Activated naive CD4-positive, alpha-beta T cell treated with anti-CD3 and anti-CD28 coated beads, Interleukin-2, amount 10 ng/mL, durations not matched to agents 7 days and 5 days (primary cell): ENCODE measurements around the gene NEUROG1.

Experiments used
- CTCF ChIA-PET: fragments of 350-600 bp; sonication (Branson Sonifier 250); formaldehyde crosslinking; loops from one replicate; lab custom pipeline; 2021; ENCODE audit warnings: antibody characterized with exemption; lab: Charles Lee
- DNase-seq: peaks from one replicate; pipeline ENCODE4 v3.0.0-alpha.2; 2020
- H3K27ac Mint-ChIP-seq: one replicate; pipeline ENCODE4 v1.8.0; 2021; ENCODE audit warnings: mild to moderate bottlenecking, moderate library complexity, mixed read lengths
- H3K27me3 Mint-ChIP-seq: one replicate; pipeline ENCODE4 v1.8.0; 2021; ENCODE audit warnings: mild to moderate bottlenecking, mixed read lengths
- H3K36me3 Mint-ChIP-seq: one replicate; pipeline ENCODE4 v1.8.0; 2021; ENCODE audit warnings: mixed read lengths
- H3K4me1 Mint-ChIP-seq: one replicate; pipeline ENCODE4 v1.8.0; 2021; ENCODE audit warnings: mixed read lengths
- H3K4me3 Mint-ChIP-seq: one replicate; pipeline ENCODE4 v1.8.0; 2021; ENCODE audit warnings: mild to moderate bottlenecking, moderate library complexity, mixed read lengths
- H3K9me3 Mint-ChIP-seq: one replicate; pipeline ENCODE4 v1.8.0; 2021; ENCODE audit warnings: mixed read lengths

NEUROG1 gene

DNA sequence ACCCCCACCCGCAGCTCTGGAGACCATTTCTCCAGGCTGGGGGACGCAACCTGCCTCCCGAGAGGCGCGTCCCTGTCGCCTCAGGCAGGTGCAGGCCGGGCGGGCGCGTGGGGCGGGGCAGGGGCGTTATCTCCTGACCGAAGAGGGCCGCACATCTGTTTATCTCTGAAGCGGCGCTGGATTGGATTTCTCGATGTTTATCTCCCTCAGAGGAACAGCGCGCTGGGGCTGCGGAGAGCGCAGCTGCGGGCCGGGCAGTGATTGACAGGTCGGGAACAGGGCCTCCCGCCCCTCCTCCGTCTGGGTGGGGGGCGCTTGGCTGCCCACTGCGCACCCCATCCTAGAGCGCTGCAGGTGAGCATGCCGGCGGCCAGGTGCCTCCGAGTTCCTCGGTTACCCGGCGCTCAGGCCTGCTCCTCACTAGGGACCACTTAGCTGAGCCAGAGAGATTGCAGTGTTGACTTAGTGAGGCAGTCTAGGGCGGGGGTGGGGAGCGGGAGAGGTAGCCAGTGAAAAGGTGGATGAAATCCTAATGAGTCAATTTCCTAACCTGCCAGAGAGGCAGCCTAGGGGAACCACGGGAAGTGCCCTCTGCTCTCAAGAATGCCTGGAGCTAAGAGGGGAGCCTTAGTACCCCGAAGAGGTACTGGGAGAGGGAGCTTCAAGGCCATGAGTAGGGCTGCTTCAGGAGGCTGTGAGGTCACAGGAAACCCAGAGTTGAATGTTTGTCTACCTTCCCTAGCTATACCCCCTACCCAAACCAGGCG is 44.0 kb downstream of the NEUROG1 start:
- peaks cover 92% of the 10 kb centered on the region for H3K27me3 Mint-ChIP-seq
- CTCF ChIA-PET = interaction anchor here (1.1 to 1.6 kb wide), 3 partner anchors 43 to 69 kb away, joined by 3 to 8 read pairs (median 3); no protein-coding TSS in a partner anchor
- no peak overlapping the region for H3K27ac Mint-ChIP-seq

DNA sequence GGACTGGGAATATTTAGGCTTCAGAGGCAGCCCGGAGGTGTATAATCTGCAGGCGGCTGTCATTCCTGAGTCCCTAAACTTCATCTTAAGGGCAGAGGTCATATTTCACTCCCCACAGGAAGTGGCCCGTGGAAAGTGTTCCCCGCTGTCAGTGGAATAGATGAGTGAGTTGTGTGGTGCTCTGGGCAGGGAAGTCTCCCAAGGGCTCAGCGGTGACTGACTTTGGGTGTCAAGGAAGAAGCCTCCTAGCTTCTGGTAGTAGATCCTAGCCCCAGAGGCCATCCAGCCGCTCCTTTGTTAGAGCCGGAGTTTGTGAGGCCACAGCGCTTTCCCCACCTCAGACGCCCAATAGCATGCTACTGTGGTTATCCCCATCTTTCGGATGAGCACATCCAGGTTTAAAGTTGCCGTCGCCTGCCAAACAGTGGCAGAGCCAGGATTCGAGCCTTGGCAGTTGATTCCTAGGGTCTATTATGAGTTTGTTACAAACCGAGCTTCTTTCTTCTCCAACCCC is 44.7 kb downstream of the NEUROG1 start:
- no peak overlapping the region for H3K4me3 Mint-ChIP-seq
- CTCF ChIA-PET = interaction anchor here (1.1 to 1.5 kb wide), 2 partner anchors 29 to 33 kb away, joined by 4 to 5 read pairs; no protein-coding TSS in a partner anchor
- H3K9me3 Mint-ChIP-seq = no peaks in the 10 kb centered on the region
- H3K27me3 Mint-ChIP-seq = peaks cover 96% of the 10 kb centered on the region
- H3K27ac Mint-ChIP-seq = no peak overlapping the region
- peaks cover 2% of the 10 kb centered on the region for H3K36me3 Mint-ChIP-seq
- no peak for DNase-seq
- peaks cover 5% of the 10 kb centered on the region for H3K4me1 Mint-ChIP-seq

More for the DNA sequence above, 44.0 kb downstream of the NEUROG1 start:
- peaks cover 5% of the 10 kb centered on the region for H3K4me1 Mint-ChIP-seq
- no peak overlapping the region for H3K4me3 Mint-ChIP-seq
- no peak for DNase-seq
- H3K36me3 Mint-ChIP-seq = peaks cover 2% of the 10 kb centered on the region
- H3K9me3 Mint-ChIP-seq = no peaks in the 10 kb centered on the region

DNA sequence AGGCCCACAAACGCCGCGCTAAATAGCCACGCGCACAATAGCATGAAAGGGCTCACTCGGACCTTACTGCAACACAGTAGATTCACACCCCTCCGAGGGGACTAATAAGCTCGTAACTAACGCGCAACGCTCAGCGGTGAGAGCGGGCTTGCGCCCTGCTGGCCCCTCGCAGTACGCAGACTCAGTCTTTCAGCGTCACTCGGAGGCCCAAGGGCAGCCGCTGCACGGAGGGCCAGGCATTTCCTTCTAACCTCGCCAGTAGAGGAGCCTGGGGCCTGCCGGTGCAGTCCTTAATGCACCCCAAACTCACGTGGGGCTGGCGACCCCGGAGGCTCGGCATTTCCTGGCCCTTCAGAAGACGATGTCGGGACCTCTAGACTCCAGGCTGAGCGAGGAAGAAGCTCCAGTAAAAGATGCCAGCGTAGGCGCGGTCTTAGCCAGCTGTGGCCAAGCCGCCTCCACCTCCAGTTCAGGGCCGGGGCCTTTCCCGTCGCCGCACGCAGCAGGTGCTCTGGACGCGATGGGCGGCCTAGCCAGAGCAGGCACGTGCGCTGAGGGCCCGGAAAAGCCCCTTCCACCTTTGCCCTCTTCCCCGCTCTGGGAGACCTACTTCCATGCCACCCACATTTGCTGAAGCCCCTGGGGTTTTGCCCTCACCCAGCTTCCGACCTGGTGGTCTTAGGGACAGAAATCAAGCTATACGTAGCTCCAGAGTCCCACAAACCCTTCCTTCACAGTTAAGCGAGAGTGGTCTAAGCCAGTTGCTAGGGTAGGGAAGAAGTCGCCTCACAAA is 45.3 kb downstream of the NEUROG1 start:
- Mint-ChIP-seq H3K27me3 (peaks cover 100% of the 10 kb centered on the region), H3K4me3 (no peak overlapping the region), H3K4me1 (peaks cover 5% of the 10 kb centered on the region), H3K27ac (no peak overlapping the region), H3K9me3 (no peaks in the 10 kb centered on the region), H3K36me3 (peaks cover 2% of the 10 kb centered on the region)
- CTCF ChIA-PET = interaction anchor here (1.1 to 1.5 kb wide), 2 partner anchors 28 to 33 kb away, joined by 4 to 5 read pairs; no protein-coding TSS in a partner anchor
- no peak for DNase-seq

DNA sequence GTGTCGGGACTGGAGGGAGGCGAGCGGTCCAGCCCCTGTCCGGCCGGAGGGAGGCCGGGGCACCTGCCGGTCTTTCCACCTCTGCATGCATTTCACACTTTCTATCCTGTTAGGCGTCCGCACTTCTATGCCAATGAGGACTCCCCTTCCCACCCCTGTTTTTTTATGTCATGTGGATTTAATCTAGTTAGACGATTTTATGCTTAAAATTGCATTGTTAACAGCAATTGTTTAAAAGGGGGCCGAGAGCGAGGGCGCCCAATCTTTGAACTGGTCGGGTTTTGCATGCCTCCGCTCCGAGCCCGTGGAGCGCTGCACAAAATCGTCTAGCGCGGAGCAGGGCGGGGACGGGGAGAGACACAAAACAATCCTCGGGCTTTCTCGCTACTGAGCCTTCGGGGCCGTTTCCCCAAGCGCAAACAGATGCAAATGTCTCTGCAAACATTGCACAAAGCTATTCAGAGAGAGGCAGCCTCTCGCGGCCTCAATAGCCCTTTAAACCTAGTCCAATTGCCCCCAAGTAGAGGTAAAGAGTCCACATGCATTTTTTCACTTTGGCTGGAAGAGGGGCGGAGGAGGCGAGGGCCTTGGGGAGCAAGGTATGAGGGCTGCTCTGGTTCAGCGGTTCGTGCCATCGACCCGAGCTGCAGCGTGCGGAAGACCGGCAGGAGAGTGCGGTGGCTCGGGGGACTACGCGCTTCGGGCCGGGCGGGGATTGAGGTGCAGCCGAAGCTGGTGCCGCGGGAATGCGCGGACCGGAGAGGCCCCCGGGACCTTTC is 46.1 kb downstream of the NEUROG1 start:
- peak; percentile 18 for DNase-seq
- no peak overlapping the region for H3K4me3 Mint-ChIP-seq
- peaks cover 2% of the 10 kb centered on the region for H3K36me3 Mint-ChIP-seq
- peaks cover 5% of the 10 kb centered on the region for H3K4me1 Mint-ChIP-seq
- H3K27me3 Mint-ChIP-seq = peaks cover 97% of the 10 kb centered on the region
- no peaks in the 10 kb centered on the region for H3K9me3 Mint-ChIP-seq
- no peak overlapping the region for H3K27ac Mint-ChIP-seq
- CTCF ChIA-PET = interaction anchor here (1.5 kb wide), 1 partner anchor 32 kb away, joined by 5 read pairs; no protein-coding TSS in a partner anchor

DNA sequence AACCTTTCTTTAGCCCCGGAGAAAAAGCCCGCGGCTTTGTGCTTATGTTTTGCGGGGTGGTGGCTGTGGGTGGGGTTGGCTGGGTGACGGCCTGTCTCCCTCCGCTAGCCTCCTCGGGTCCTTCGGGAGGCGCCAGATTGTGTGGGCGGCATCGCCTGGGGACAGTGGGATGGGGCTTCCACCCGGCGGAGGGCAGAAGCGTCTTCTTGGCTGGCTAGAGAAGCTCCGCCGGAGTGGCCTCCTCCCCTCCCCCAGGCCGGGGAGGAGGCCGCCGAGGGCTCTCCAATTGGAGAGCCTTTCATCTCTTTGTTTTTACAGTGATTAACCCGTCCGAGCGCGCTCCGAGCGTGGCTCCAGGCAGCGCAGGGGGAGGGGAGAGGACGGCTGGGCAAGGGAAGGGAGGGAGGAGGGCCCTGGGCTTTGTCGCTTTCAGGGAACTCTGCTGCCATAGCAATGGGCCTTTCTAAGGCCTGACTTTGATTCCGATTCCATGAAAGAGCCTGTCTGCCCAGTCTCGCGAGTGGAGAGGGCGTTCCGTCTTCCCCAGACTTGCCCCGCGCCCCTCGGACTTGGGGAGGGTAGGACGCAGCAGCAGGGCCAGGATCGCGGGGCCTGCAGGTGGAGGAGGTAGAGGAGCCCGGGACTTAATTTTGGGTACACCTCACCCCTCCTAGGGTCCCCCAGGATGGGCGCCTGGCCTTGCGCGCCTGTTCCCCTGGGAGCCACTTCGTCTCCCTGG is 46.9 kb downstream of the NEUROG1 start:
- Mint-ChIP-seq H3K36me3 (peaks cover 2% of the 10 kb centered on the region), H3K27me3 (peaks cover 92% of the 10 kb centered on the region), H3K4me3 (no peak overlapping the region), H3K9me3 (no peaks in the 10 kb centered on the region), H3K27ac (no peak overlapping the region), H3K4me1 (peaks cover 5% of the 10 kb centered on the region)
- CTCF ChIA-PET = interaction anchor here (1.2 to 1.8 kb wide), 4 partner anchors 26 to 61 kb away, joined by 3 to 6 read pairs (median 4); no protein-coding TSS in a partner anchor
- peak; percentile 16 for DNase-seq

DNA sequence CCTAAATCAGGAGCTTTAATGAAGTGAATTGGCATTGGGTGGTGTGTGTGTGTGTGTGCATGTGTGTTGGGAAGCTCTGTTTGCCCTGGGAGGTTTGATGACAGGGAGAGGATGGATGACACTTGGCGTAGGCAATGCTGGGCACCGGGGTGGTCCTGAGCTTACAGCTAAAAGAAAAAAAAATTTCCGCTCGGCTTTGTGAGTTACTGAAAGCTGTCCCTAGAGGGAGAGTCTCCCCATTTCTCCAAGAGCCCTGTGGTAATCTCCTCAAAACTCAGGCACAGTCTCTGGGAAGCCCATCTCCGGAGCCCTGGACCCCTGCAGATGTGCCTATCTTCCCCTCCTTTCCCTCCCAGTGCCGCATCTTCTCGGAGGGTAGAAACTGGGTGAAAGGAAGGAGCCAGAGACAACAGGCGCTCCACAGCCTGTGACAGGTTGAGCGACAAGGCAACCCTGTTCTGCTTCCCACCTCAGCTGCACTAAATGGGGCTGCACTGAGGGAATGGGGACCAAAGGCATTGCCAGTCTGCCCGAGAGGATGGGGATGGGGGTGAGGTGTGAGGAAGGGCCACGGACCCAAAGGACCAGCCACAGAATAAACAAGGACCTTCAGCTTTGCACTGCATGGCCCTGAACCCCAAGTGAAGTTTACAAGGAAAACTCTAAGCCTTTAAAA is 47.8 kb downstream of the NEUROG1 start:
- CTCF ChIA-PET = interaction anchor here (1.0 to 1.8 kb wide), 5 partner anchors 25 to 66 kb away, joined by 3 to 6 read pairs (median 4); no protein-coding TSS in a partner anchor
- H3K27me3 Mint-ChIP-seq = peaks cover 83% of the 10 kb centered on the region
- H3K9me3 Mint-ChIP-seq = no peaks in the 10 kb centered on the region
- peaks cover 5% of the 10 kb centered on the region for H3K4me1 Mint-ChIP-seq
- no peak overlapping the region for H3K4me3 Mint-ChIP-seq
- H3K27ac Mint-ChIP-seq = no peak overlapping the region
- H3K36me3 Mint-ChIP-seq = peaks cover 2% of the 10 kb centered on the region
- peak; percentile 13 for DNase-seq

DNA sequence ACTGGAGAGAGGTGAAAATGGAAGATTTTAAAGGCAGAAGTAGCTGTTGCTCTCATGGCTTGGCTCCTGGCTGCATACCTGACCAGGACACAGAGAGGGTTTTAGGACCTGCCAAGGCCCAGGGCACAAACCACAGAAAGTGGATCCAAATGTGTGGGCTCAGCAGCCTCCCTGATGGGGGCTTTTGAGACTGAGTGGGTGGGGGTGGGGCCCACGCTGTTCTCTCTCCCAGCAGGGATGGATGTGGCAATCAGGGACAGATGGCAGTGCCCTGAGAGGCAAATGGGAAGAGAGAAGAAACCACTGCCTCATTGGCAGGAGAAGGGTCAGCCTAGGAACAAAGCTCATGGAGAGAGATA is 48.7 kb downstream of the NEUROG1 start:
- CTCF ChIA-PET = interaction anchor here (0.8 to 1.8 kb wide), 3 partner anchors 24 to 79 kb away, joined by 3 to 6 read pairs (median 3); no protein-coding TSS in a partner anchor
- Mint-ChIP-seq H3K4me1 (peaks cover 5% of the 10 kb centered on the region), H3K27ac (no peak overlapping the region), H3K9me3 (no peaks in the 10 kb centered on the region), H3K36me3 (peaks cover 2% of the 10 kb centered on the region), H3K4me3 (no peak overlapping the region), H3K27me3 (peaks cover 73% of the 10 kb centered on the region)
- DNase-seq = peak; percentile 10

DNA sequence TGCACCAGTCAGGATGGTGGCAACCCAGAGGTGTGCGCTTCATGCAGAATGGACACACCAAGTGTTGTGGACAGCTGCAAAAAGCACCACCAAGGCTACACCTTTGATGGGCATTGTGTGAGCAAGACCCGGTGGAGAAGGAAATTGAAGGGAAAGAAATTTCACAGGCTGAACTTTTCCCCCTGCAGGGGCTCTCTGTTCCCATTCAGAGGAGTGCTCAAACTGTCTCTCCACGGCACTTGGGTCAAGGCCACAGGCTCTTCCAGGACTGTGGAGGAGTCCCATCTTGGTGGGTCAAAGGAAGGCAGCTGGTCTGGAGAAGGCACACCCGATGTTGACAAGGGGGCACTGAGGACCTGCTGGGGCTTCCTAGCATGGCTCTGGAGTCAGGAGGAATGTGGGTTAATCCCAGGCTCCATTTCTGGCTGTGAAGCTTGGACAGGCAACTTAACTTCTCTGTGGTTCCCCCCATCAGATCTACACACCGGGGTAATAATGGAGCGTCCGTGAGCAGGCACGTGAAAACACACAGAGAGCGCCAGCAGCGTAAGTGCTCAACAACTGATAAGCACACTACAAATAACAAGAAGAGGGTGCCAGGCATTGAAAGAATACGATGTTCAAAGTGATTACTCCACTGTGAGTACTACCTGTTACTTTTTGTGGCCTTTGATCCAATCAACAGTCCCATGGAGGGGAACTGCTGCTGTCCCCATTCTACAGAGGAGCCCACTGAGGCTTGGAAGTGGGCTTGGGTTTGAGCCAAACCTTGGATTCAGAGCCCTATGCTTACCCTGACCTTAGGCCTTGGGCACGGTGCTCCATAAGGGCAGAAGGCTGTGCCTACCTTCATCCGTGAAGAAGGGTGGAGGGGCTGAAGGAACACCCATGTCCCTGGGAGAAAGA is 49.4 kb downstream of the NEUROG1 start:
- CTCF ChIA-PET = interaction anchor here (0.8 kb wide), 1 partner anchor 80 kb away, joined by 3 read pairs; no protein-coding TSS in a partner anchor
- H3K4me3 Mint-ChIP-seq = no peak overlapping the region
- no peak overlapping the region for H3K27ac Mint-ChIP-seq
- H3K9me3 Mint-ChIP-seq = no peaks in the 10 kb centered on the region
- H3K36me3 Mint-ChIP-seq = peaks cover 2% of the 10 kb centered on the region
- H3K4me1 Mint-ChIP-seq = peaks cover 5% of the 10 kb centered on the region
- H3K27me3 Mint-ChIP-seq = peaks cover 67% of the 10 kb centered on the region
- DNase-seq = peak; percentile 13

DNA sequence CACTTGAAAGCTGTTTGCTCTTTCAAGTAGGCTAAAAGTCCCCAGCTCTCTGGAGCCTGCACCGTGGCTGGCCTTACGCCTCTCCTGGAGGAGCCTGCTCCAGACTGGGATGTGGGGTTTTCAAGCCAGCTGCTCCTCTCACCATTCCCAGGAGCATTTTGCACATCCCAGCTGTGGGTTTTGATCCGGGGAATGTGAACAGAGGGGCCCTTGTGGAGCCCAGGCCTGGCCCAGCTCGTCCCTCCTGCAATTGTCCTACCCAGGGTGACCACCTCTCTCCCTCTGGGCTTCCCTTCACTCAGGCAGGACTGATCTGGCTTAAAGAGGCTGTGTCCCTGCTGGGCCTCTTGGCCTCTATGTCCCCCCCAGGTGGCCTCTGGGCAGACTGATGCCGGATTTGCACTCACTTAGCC is 51.1 kb downstream of the NEUROG1 start:
- DNase-seq = peak; percentile 14
- Mint-ChIP-seq H3K27ac (no peak overlapping the region), H3K36me3 (no peaks in the 10 kb centered on the region), H3K4me3 (no peak overlapping the region), H3K27me3 (peaks cover 50% of the 10 kb centered on the region), H3K4me1 (peaks cover 2% of the 10 kb centered on the region), H3K9me3 (no peaks in the 10 kb centered on the region)
- CTCF ChIA-PET = no interaction called here
